Glomerular endothelial cell (primary cell): ENCODE results near the gene NFIL3. TPM values are rescaled to one million over a fixed set of nuclear protein-coding genes. Genes with fewer than 3 reads are reported as not detected.
"Not testable (repeated sequence)": the region's sequence is repeated elsewhere in the genome, so short reads cannot be mapped to it uniquely, and the experiment has no call there.

Experiments used
- DNase-seq: peaks from one replicate; pipeline ENCODE4 v3.0.0-alpha.2; 2011; ENCODE audit warnings: low read depth, low spot score; ENCODE audit errors: extremely low read depth
- total RNA-seq: library from RNA; depleted of rRNA; stranded (reverse); fragments of >200 nt; gene quantifications from 2 replicates; pipeline ENCODE4 v1.2.3, GENCODE V29; 2015

NFIL3 gene
- total RNA-seq, 1 donor from 2014 or later, result 8.6 TPM

DNA sequence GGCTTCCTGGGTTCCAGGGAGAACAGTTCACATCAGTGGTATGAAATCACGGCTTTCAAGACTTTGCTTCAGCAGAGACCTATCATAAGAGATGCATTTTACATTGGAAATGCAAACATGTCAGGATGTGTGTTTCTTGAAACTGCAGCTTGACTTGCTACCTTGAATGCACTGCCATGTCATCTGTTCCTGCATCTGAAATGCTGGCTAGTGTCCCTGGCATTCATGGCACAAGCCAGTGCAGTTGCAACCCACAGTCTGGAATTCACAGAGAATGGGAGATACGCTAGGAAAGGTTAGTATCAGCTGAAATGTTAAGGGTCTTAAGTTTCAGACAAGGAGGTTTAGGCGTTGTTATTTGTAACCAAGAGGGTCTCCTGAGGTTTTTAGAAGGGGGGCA, 24.7 kb downstream of the NFIL3 start:
- DNase-seq, result no peak

DNA sequence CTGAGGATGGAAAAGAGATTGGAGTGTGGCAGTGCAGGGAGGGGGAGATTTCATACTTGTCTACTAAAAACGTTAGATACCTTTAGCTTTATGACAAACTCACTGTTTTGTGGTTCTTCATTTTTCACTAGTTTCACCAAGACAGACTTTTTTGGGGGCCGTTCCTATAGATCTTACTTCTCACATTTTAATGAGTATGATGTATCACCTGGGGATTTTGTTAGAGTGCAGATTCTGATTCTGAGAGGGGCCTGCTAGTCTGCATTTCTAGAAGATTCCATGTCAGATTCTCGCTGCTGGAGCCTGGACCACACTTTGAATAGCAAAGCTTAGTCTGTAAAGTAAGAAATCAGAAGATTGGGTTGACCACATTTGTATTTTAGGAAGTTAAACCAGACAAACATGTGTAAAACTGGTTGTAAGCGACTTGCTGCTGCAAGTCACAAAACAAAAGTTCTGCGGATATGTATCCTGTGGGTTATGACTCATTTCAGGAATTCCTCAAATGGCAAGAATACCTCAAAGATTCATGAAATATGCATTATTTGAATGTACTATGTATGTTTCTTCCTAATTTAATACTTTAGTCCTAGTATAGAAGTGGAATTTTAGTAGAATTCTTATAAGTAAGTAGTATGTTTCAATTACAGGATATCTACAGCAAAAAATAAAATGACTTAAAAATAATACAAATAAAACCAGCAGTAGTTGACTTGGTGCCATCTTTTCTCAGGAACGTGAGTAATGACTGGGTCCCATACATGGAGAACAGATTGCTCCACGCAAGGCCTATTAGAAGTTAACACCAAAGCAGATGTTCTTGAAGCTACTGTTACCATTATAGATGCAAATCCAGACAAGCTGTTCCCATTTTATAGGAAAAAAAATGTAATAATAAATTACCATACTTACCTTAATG, 27.8 kb downstream of the NFIL3 start:
- DNase-seq, result no peak

- no peak for DNase-seq
Observed at GRCh38 chr9:91395106-91395552, 28.5 kb downstream of the NFIL3 start.

DNA sequence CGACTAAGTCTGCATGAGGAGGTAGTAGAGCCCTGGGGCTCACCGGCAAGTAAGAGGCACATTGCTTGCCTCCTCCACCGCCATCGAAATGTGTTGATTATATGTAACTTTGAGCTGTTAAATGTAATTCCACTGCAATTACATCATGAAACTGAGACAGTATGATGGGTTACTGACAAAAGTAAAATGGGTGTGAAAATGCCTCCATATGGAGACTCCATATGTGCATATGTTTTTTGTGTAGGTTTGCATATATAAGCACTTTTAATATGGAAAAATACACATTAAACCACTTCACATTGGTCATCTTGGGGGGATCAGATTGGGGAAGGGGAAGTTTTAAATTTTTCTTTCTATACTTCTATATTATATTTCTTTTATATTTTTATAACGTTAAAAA, 29.8 kb downstream of the NFIL3 start:
- DNase-seq, result no peak

GRCh38 chr9:91392435-91392834, 31.2 kb downstream of the NFIL3 start:
- no peak for DNase-seq

GRCh38 chr9:91391818-91392217, 31.8 kb downstream of the NFIL3 start:
- no peak for DNase-seq

- DNase-seq, result no peak
Observed at GRCh38 chr9:91391412-91391811, 32.2 kb downstream of the NFIL3 start.

- not testable (repeated sequence) for DNase-seq
Observed at GRCh38 chr9:91389686-91390085, 33.9 kb downstream of the NFIL3 start.

GRCh38 chr9:91386765-91387164, 36.9 kb downstream of the NFIL3 start:
- no peak for DNase-seq

DNA sequence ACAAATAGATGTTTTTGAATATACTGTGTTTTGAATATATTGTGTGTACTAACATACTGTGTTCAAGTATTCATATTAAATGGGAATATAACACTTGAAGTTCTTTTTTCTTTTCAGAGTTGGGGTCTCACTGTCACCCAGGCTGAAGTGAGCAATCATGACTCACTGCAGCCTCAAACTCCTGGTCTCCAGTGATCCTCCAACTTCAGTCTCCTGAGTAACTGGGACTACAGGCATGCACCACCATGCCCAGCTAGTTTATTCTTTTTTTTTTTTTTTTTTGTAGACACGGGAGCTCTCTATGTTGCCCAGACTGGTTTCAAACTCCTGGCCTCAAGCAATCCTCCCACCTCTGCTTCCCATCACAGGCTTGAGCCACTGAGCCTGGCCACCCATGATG, 38.7 kb downstream of the NFIL3 start:
- DNase-seq, result no peak

DNA sequence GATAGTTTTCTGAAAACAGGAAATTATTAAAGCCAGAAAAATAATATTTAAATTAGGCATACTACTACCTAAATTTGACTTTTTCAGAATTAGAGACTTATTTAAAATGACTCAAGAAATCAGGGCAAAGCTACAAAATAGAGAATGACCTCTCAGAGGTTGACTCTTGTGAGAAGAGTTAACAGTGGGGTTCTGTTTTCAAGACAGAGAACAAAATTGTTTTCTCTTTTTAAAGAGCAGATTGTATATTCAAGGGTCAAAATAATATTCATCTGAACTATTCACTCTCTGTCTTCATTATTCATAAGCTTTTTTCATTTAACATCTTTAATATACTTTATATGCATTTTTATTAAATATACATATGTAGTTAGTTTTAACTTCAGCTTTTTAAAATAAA, 40.1 kb downstream of the NFIL3 start:
- no peak for DNase-seq

DNA sequence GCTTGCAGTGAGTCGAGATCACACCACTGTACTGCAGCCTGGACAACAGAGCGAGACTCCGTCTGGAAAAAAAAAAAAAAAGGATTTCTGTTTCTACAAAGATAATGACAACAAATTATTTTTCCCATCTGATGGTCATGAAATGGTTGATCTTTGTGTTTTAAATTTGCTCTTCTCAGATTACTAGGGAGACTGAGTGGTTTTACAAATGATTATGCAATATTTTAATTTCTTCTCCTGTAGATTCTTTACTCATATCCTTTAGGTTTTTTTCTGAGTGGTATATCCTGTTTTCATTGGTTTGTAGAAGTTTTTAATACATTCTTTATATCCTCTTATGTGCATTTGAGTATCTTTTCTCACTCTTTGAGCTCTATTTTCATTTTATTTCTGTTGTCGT, 41.3 kb downstream of the NFIL3 start:
- DNase-seq, result no peak

GRCh38 chr9:91379426-91379825, 44.2 kb downstream of the NFIL3 start:
- DNase-seq, result no peak

- DNase-seq, result peak; percentile 80
Observed at GRCh38 chr9:91378695-91379127, 44.9 kb downstream of the NFIL3 start.

DNA sequence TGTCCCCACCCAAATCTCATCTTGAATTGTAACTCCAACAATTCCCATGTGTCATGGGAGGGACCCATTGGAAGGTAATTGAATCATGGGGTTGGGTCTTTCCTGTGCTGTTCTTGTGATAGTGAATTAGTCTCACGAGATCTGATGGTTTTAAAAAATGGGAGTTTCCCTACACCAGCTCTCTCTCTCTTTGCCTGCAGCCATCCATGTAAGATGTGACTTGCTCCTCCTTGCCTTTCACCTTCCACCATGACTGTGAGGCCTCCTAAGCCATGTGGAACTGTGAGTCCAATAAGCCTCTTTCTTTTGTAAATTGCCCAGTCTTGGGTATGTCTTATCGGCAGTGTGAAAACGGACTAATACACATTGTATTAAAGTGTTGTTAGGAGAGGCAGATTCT, 45.6 kb downstream of the NFIL3 start:
- not testable (repeated sequence) for DNase-seq

GRCh38 chr9:91376239-91376638, 47.4 kb downstream of the NFIL3 start:
- no peak for DNase-seq

GRCh38 chr9:91374939-91375338, 48.7 kb downstream of the NFIL3 start:
- no peak for DNase-seq

GRCh38 chr9:91371894-91372293, 51.7 kb downstream of the NFIL3 start:
- no peak for DNase-seq

DNA sequence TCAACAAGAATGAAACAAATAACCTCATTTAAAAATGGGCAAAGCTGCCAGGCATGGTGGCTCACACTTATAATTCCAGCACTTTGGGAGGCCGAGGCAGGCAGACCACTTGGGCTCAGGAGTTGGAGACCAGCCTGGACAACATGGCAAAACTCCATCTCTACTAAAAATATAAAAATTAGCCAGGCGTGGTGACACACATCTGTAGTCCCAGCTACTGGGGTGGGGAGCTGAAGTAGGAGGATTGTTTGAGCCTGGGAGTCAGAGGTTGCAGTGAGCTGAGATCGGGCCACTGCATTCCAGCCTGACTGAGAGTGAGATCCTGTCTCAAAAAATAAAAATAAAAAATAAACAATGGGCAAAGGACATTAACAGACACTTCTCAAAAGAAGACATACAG, 53.6 kb downstream of the NFIL3 start:
- not testable (repeated sequence) for DNase-seq

- DNase-seq, result no peak
Observed at GRCh38 chr9:91364702-91365101, 58.9 kb downstream of the NFIL3 start.

- no peak for DNase-seq
Observed at GRCh38 chr9:91364005-91364404, 59.6 kb downstream of the NFIL3 start.

- DNase-seq, result no peak
Observed at GRCh38 chr9:91362051-91362611, 61.5 kb downstream of the NFIL3 start.
